HG03095 (cell line): ENCODE data around the gene ZSCAN22.

Experiments used
- ATAC-seq: cut with Tn5 transposase; IDR thresholded peaks from one replicate; pipeline ENCODE4 v1.9.1; 2021; ENCODE audit warnings: moderate library complexity; ENCODE audit not compliant: unreplicated experiment

Gene ZSCAN22

DNA sequence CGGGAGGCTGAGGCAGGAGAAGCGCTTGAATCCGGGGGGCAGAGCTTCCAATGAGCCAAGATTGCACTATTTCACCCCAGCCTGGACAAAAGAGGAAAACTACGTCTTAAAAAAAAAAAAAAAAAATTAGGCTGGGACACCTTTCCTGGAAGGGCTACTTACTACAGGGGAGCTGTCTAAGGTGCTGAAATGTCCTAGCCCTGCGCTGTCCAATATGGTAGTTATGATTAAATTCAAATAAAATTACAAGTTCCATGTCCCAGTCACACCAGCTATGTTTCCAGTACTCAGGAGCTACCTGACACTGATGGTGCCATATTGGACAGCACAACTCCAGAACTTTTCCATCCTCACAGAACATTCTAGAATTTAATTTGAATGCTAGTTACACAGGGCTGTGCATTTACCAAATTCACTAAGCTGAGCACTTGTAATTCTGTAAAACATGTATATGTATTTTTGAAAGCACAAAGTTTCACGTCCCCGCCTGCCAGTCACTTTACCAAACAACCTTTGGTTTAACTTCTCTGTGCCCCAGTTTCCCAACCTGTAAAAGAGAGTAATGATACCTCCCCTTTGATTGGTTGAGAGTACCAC, 9.2 kb upstream of the ZSCAN22 start:
- ATAC-seq = no peak

DNA sequence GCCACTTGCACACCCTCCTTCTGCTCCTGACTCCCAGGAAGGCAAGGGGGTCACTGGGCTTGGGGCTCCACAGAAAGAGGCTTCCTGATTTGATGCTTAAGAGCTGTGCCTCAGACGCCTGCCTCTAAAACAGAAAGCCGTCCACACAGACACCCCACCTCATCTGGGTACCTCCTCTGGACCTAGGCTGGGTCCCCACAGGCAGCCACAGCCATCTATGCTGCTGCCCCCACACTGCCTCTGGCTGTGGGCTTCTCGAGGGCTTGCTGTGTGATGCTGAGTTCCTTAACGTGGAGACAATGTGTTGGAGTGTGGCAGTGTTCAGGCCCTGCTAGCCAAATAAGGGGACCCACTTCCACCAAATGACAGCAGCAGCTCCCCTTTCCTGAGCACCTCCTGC, 8.5 kb upstream of the ZSCAN22 start:
- ATAC-seq = no peak

DNA sequence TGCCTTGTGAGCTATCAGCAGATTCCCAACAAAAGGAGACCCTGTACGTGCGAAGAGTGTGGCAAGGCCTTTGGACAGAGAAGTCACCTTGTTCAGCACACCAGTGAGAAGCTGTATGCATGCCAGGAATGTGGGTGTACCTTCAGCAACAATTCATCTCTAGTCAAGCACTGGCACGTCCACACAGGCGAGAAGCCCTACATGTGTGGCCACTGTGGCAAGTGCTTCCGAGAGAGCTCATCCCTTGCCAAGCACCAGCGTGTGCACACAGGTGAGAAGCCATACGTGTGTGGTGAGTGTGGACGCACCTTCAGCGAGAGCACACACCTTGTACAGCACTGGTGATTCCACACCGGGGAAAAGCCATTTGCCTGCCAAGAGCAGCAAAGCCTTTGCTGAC, 7.6 kb upstream of the ZSCAN22 start:
- no peak for ATAC-seq

DNA sequence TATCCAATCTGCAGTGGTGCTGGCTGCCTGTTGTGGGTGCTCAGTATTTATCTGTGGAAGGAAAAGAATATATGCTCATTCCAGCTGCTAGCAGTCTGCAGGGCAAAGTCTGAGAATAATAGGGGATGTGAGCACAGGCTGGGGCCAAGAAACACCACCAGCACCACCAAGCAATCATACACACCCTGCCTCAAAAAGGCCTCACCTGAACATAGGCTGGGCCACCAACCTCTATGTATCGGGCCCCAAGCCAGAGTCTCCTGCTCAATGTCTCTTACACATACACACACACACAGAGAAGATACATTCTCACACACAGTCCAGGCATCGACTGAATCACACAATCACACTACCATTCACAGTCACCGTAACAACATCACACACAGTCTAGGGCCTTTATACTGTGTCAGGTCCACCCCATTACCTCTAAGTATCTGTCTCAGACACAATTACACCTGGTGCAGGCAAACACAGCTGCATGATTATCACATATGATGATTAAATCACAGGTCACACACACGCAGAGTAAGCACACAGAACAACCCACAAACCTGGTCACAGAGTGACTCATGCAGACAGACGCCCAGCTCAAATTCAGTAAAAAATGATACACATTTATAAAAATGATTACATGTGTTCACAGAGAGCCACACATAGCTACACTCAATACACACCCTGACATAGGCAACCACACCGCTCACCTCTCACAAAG, 1.3 kb upstream of the ZSCAN22 start:
- ATAC-seq = no peak

DNA sequence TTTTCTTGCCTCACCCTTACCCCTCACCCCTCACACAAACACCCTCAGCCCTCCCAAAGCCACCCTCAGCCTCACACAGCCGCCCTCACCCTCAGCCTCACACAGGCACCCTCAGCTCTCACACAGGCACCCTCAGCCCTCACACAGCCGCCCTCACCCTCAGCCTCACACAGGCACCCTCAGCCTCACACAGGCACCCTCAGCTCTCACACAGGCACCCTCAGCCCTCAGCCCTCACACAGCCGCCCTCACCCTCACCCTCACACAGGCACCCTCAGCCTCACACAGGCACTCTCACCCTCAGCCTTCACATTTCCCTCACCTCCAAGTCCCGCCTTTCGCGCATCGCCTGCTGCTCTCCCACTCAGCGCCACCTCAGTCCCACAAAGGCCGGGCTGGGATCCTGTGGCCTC, 287 bp upstream of the ZSCAN22 start:
- ATAC-seq = no peak

DNA sequence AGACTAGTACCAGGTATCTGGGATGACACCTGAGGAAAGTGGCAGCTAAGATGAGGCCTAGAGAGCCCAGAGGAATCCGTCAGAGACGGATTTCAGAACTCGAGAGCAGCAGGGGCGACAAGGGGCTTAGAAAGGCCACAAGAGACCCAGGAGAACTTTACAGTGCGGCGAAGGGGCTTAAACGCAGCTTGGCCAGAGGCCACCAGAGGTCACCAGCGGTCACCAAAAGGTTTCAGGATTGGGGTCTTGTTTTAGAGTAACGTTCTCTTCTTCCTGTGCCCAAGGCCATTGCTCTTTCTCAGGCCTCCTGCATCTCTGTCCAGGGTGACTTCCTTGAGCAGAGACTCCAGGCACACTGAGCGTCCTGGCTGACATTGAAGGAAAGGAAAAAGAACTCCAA, 2.2 kb downstream of the ZSCAN22 start:
- ATAC-seq = no peak

DNA sequence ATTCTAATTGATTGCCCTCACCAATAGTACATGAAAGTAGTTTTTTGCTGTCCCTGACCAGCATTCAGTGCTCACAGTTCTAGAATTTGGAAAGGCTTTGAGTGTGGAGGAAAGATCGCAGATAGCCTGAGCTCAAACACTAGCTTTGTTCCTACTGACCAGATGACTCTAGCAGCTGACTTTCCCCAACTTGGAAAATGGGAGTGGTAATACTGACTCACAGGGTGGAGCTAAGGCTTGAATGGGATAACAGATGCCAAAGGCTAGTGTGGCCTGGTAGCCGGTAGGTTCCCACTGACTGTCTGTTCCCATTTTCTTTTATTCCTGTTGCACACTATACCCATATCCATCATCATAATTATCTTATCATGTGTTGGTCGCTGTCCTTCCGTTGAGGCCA, 3.7 kb downstream of the ZSCAN22 start:
- ATAC-seq = no peak

DNA sequence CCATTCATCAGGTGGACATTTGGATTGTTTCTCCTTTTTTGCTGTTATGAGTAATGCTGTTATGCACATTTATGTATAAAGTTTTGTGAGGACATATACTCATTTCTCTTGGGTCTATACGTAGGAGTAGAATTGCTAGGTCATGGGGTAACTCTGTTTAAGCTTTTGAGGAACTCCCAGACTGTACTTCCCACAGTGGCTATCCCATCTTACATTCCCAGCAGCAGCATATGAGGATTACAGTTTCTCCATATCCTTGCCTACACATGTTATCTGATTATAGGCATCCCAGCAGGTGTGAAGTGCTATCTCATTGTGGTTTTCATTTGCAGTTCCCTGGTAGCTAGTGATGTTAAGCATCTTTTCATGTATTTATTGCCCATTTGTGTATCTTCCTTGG, 5.9 kb downstream of the ZSCAN22 start:
- ATAC-seq = no peak

DNA sequence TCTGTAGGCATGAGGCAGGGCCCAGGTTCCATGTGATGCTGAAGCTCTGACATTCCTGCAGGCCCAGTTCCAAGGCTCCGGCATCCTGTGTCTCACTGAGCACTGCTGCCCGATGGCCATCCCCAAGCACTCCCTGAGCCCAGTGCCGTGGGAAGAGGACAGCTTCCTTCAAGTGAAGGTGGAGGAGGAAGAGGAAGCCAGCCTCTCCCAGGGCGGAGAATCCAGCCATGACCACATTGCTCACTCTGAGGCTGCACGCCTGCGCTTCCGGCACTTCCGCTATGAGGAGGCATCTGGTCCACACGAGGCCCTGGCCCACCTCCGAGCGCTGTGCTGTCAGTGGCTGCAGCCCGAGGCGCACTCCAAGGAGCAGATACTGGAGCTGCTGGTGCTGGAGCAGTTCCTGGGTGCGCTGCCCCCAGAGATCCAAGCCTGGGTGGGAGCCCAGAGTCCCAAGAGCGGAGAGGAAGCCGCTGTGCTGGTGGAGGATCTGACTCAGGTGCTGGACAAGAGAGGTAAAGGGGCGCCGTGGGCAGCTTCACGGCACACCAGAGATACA, 8.0 kb downstream of the ZSCAN22 start:
- ATAC-seq = no peak

DNA sequence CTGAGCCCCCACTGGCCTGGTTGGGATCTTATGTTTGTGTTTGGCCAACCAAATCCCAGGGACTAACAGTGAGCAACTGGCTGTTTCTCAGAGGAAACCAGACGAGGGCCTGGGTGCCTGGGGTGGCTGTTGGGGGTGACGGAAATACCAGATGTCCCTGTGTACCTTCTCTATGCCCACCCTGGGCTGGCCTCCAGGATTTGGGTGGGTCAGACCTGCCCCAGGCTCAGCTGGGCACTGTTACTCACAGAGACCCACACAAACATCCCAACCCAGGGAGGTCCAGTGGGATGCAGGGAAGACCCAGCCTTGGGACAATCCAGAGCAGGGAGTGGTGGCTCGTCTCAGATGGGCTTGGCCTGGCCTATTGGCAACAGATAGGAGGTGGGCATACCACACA, 8.8 kb downstream of the ZSCAN22 start:
- no peak for ATAC-seq

DNA sequence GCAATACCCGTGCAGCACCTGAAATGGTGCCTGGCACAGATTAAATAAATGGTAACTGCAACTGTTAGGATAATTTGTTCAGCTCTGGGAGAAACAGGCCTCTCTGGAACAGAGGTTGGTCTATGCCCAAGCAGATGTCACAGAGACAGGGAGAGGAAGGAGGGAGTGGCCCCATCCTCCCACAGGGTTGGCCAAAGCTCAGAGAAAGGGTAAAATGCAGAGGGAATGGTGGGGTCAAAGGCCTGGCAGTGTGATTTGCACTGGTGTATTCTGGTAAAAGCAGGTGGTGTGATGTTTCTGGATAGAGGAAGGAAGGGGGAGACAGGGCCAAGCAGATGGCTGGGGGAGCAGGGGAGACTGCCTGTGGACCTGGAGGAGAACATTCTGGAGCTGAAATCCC, 9.4 kb downstream of the ZSCAN22 start:
- no peak for ATAC-seq

DNA sequence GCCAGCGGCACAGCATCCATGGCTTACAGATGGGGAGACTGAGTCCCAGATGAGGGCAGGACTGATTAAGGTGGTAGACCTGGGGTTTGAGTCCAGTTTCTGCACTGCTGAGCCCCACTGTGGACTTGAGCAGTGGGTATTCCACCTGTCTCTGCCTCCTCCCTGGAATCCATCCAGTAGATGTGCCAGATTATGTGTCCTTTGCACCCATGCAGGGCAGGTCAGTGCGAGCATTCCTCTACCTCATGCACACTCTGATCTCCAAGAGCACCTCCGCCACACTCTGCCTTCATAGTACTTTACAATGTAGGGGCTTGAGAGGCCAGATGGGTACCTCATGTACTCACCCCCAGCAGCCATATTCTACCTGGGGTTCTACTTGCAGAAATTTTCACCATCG, 10.0 kb downstream of the ZSCAN22 start:
- ATAC-seq = no peak

DNA sequence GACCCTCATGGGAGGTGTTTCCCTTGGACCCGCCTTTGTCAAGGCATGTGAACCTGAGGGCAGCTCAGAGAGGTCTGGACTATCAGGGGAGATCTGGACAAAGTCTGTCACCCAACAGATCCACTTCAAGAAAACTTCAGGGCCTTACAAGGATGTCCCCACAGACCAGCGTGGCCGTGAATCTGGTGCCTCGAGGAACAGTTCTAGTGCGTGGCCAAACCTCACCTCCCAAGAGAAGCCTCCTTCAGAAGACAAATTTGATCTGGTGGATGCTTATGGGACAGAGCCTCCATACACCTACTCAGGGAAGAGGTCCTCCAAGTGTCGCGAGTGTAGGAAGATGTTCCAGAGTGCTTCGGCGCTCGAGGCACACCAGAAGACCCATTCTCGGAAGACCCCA, 11.5 kb downstream of the ZSCAN22 start:
- no peak for ATAC-seq

DNA sequence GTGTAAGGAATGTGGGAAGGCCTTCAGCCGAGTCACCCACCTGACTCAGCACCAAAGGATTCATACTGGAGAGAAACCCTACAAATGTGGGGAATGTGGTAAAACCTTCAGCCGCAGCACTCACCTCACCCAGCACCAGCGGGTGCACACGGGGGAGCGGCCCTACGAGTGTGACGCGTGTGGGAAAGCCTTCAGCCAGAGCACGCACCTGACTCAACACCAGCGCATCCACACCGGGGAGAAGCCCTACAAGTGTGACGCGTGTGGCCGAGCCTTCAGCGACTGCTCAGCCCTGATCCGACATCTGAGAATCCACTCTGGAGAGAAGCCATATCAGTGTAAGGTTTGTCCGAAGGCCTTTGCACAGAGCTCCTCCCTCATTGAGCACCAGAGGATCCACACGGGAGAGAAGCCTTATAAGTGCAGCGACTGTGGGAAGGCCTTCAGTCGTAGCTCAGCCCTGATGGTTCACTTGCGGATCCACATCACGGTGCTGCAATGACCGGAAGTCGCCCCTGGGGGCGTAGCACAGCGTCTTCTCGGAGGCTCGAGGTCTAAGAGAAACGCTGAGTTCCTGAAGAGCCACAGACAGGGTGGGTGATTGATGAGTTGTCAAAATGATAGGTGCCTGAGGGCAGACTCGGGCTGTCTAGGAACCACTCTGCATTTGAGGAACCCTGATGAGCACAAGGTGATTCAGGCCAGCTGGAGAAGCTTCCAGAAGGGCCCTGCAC, 12.2 kb downstream of the ZSCAN22 start:
- ATAC-seq = no peak

DNA sequence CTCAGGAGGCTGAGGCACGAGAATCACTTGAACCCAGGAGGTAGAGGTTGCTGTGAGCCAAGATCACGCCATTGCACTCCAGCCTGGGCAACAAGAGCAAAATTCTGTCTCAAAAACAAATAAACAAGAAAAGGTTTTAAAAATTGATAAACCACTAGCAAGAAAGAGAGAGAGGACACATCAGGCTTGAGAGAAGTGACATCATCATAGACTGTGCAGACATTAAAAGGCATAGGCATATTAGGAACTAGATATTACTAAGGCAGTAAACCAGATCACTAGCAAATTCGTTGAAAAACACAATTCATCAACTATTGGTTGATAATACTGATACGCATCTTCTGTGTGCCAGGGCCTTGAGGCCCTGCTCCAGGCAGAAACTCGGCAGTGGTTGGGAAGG, 18.8 kb downstream of the ZSCAN22 start:
- no peak for ATAC-seq

DNA sequence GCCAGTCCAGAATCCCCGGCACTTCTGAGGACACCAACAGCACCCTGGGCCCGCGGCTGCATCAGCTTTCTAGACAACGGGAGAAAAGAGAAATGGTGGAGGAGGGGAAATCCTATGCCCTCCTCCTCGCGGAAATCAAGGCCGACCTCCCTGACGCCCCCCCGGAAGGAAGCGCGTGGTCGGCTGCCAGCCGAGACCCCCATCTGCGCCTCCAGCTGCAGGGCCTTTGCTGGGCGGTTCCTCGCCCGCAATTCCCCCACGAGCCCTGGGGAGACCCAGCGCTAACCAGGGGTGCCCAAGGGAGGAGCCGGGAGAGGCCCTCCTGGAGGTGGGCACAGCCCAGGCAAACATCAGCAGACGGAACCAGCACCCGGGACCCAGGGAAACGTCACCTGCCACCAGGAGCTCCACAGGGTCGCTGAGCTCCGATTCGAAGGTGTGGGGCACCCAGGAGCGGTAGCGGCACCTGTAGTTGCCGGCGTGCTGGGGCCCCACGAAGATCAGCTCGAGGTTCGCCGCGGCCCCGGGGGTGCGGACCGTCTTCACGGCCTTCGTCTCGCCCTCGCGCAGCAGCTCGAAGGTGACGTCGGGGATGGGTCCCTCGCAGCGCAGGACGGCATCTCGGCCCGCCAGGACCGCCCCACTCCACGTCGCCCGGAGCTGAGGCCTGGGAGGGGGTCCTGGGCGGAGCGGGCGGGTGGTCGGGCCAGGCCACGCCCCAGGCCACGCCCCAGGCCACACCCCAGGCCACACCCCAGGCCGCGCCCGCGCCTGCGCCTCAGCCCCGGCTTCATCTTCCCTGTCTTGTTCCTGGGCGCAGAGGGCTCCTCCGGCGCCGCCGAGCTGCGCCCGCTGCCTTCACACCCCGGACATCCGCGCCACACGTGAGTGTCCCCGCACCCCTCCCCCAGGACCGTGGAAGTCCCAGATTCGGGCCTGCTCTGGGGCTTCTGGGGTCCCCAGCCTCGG, 20.5 kb downstream of the ZSCAN22 start:
- peak; percentile 75 for ATAC-seq

DNA sequence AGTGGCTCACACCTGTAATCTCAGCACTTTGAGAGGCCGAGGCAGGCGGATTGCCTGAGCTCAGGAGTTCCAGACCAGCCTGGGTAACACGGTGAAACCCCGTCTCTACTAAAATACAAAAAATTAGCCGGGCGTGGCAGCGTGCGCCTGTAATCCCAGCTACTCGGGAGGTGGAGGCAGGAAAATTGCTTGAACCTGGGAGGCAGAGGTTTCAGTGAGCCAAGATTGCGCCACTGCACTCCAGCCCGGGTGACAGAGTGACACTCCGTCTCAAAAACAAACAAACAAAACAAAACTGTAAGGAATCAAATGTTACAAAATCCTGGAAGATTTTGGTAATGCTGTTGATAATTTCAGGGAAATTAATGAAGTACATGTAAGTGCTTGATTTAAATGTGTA, 21.3 kb downstream of the ZSCAN22 start:
- peak; percentile 7 for ATAC-seq

DNA sequence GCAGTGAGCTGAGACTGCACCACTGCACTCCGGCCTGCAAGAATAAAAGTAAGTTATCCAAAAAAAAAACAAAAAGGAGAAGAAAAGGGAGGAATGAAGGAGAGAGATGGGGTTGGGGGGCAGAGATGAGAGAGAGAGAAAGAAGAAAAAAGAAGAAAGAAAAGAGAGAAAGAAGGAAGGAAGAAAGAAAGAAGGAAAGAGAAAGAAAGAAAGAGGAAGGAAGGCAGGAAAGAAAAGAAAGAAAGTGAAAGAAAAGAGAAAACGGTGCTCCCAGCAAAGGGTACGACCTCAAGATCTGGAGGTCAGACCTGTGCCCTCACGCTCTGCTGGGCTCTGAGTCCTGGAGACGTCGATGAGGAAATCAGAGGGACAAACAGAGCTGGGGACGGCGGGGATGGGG, 22.8 kb downstream of the ZSCAN22 start:
- ATAC-seq = no peak

DNA sequence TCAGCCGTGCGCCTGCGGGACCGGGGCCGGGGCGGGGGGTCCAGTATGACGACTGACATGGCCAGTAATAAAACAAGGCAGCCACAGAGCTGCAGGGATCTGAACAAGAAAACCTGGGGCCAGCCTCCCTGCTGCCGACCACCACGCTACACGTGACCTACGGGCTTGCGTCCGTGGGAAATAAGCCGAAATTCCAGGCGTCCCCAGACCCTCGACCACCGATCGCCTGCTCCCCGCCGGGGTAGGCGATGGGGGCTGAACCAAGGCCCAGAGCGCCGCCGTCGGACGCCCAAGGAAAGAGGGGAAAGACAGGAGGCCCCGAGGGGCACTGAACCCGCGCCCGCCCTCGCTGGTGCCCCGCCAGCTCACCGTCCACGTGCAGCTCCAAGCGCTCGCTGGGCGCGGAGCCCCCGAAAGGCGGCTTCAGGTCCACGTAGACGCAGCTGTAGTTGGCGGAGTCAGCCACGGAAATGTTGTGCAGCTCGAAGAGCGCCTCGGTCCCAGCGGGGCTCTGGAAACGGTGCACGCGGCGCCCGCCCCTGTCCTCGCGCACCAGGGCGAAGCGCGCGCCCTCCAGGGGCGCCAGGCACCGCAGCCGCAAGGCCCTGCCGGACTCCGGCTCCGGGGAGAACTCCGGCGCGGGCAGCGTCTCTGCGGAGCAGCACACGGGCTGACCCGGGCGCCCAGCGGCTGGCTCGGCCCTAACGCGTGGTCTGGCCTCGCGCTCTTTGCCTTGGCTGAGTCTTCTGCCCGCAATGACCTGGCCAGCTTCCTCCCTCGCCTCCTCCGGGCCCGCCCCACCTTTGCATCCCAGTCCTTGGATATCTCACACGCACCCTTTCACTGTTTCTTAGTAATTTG, 23.4 kb downstream of the ZSCAN22 start:
- no peak for ATAC-seq
